Osteoblast (primary cell): ENCODE measurements around the gene MAF. TPM values are rescaled to one million over a fixed set of nuclear protein-coding genes. Genes with fewer than 3 reads are reported as not detected.

Experiments
- DNase-seq: peaks from one replicate; pipeline ENCODE4 v3.0.0; 2011; ENCODE audit warnings: low spot score, mixed read lengths; ENCODE audit not compliant: insufficient read length; ENCODE audit errors: missing footprints
- H2AFZ ChIP-seq: 2 replicates; pipeline ENCODE4 v1.6.0; 2011; ENCODE audit warnings: mild to moderate bottlenecking, low read length
- H3K27ac ChIP-seq: 2 replicates; pipeline ENCODE4 v1.5.1; 2011; ENCODE audit warnings: mild to moderate bottlenecking, low read depth, low read length, moderate library complexity
- H3K27me3 ChIP-seq: 2 replicates; pipeline ENCODE4 v1.6.0; 2012; ENCODE audit warnings: mild to moderate bottlenecking, control low read depth, inconsistent platforms, low read length, moderate library complexity; ENCODE audit not compliant: insufficient read depth
- H3K36me3 ChIP-seq: 2 replicates; pipeline ENCODE4 v1.5.1; 2011; ENCODE audit warnings: mild to moderate bottlenecking, low read length, control low read depth, moderate library complexity; ENCODE audit not compliant: insufficient read depth
- H3K4me1 ChIP-seq: 2 replicates; pipeline ENCODE4 v1.5.1; 2011; ENCODE audit warnings: mild to moderate bottlenecking, low read length, control low read depth, moderate library complexity; ENCODE audit not compliant: insufficient read depth
- H3K4me2 ChIP-seq: 2 replicates; pipeline ENCODE4 v1.6.0; 2011; ENCODE audit warnings: mild to moderate bottlenecking, low read length; ENCODE audit not compliant: insufficient read depth
- H3K4me3 ChIP-seq: fragments of 200-600 bp; sonication (generic); 3 replicates; pipeline ENCODE4 v1.5.1; 2012; ENCODE audit warnings: mild to moderate bottlenecking, low read length, inconsistent platforms; ENCODE audit not compliant: insufficient read depth
- H3K79me2 ChIP-seq: 2 replicates; pipeline ENCODE4 v1.6.0; 2012; ENCODE audit warnings: mild to moderate bottlenecking, low read length, control low read depth, inconsistent platforms; ENCODE audit not compliant: insufficient read depth
- H3K9me3 ChIP-seq: 2 replicates; pipeline ENCODE4 v1.5.1; 2011; ENCODE audit warnings: low read depth, low read length, control low read depth
- H4K20me1 ChIP-seq: 2 replicates; pipeline ENCODE4 v1.6.0; 2012; ENCODE audit warnings: mild to moderate bottlenecking, low read length, control low read depth; ENCODE audit not compliant: insufficient read depth
- CTCF ChIP-seq: IDR thresholded peaks from 2 replicates; pipeline ENCODE4 v1.5.1; 2011; ENCODE audit warnings: mild to moderate bottlenecking, low read depth, low read length, moderate library complexity; ENCODE audit errors: extremely low read depth
- total RNA-seq: library from RNA; depleted of rRNA; stranded (reverse); fragments of >200 nt; gene quantifications from 2 replicates; pipeline ENCODE4 v1.2.3, GENCODE V29; 2012

MAF gene
- total RNA-seq, 1 donor = 40.2 TPM

DNA sequence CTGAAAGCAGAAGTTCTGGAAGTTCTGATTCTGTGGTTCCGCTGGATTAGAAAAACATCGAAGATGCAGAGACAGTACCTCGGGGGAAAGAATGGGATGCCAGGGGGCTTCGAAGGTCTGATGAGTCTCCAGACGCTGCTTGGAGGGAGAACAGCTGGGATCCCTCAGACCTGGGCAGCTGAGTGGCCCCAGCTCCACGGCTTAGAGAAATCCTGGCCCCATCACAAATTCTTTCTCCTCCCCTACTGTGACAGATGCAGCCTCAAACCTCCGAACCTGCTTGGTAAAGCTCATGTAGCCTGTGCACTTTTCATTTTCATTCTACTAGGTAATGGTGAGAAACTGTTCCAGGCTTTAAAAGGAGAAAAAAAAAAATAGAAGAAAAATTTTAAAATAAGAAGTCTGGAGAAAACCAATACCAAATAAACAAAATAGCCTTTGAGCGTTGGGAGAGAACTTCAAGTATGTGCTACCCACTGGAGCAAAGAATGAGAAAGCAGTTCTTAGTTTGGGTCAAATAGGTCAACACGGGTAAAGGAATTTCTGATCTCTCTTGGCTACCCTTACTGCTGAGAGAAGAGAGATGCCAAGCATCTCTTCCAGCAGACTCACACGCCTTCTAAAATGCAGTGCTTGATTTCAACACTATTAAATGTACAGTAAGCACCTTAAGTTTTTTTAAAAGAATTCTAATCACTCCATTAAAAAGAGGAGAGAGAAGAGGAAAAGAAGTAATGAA is 19.9 kb downstream of the MAF start:
- no peak for DNase-seq
- no peak overlapping the region for H3K4me3 ChIP-seq

GRCh38 chr16:79576602-79577001 is 23.9 kb downstream of the MAF start:
- H3K4me1 ChIP-seq = no peaks in the 10 kb centered on the region
- no peak overlapping the region for H3K4me2 ChIP-seq
- H3K36me3 ChIP-seq = no peaks in the 10 kb centered on the region
- H3K79me2 ChIP-seq = no peaks in the 10 kb centered on the region
- no peaks in the 10 kb centered on the region for H4K20me1 ChIP-seq
- no peak overlapping the region for H3K27ac ChIP-seq
- H2AFZ ChIP-seq = no peak overlapping the region
- no peak for DNase-seq
- H3K9me3 ChIP-seq = no peaks in the 10 kb centered on the region
- no peak for TF ChIP-seq CTCF
- no peak overlapping the region for H3K4me3 ChIP-seq
- no peaks in the 10 kb centered on the region for H3K27me3 ChIP-seq

More for the DNA sequence above, 19.9 kb downstream of the MAF start:
- Histone ChIP-seq H3K9me3 (no peaks in the 10 kb centered on the region), H3K27me3 (no peaks in the 10 kb centered on the region), H3K27ac (no peak overlapping the region), H2AFZ (no peak overlapping the region), H3K4me1 (no peaks in the 10 kb centered on the region), H3K79me2 (no peaks in the 10 kb centered on the region), H4K20me1 (no peaks in the 10 kb centered on the region), H3K36me3 (no peaks in the 10 kb centered on the region), H3K4me2 (no peak overlapping the region)
- no peak for TF ChIP-seq CTCF

GRCh38 chr16:79573884-79574283 is 26.7 kb downstream of the MAF start:
- Histone ChIP-seq H3K4me2 (no peak overlapping the region), H3K4me3 (no peak overlapping the region), H4K20me1 (no peaks in the 10 kb centered on the region), H3K27me3 (no peaks in the 10 kb centered on the region), H3K4me1 (no peaks in the 10 kb centered on the region), H3K9me3 (no peaks in the 10 kb centered on the region), H3K79me2 (no peaks in the 10 kb centered on the region), H3K36me3 (no peaks in the 10 kb centered on the region), H3K27ac (no peak overlapping the region), H2AFZ (no peak overlapping the region)
- no peak for DNase-seq
- TF ChIP-seq CTCF = no peak

- Histone ChIP-seq H3K36me3 (no peaks in the 10 kb centered on the region), H4K20me1 (no peaks in the 10 kb centered on the region), H3K27me3 (no peaks in the 10 kb centered on the region), H3K9me3 (no peaks in the 10 kb centered on the region), H3K4me1 (no peaks in the 10 kb centered on the region), H3K27ac (no peak overlapping the region), H2AFZ (no peak overlapping the region), H3K4me3 (no peak overlapping the region), H3K79me2 (no peaks in the 10 kb centered on the region), H3K4me2 (no peak overlapping the region)
- TF ChIP-seq CTCF = no peak
- no peak for DNase-seq
These were observed 27.5 kb downstream of the MAF start for GRCh38 chr16:79573071-79573470.
